ENCODE measurements around the gene SLC8A3. TPM values are rescaled to one million over a fixed set of nuclear protein-coding genes. Genes with fewer than 3 reads are reported as not detected.

Gene SLC8A3
- total RNA-seq, 2 donors from 2014 or later, result 0.09 TPM; not detected in 1

GRCh38 chr14:70050136-70050535 lies 138.6 kb downstream of the SLC8A3 start:
- Histone ChIP-seq H3K27ac (ENCODE audit: low read depth, low read length) (no peak overlapping the region), H3K36me3 (ENCODE audit: control insufficient read depth, insufficient read depth, low read length) (no peaks in the 10 kb centered on the region), H3K9ac (ENCODE audit: extremely low read depth, low read length, poor library complexity, severe bottlenecking) (no peak overlapping the region), H3K9me3 (ENCODE audit: control insufficient read depth, low read length) (no peaks in the 10 kb centered on the region), H3K4me3 (ENCODE audit: low read length) (no peak overlapping the region), H3K27me3 (ENCODE audit: control insufficient read depth, insufficient read depth, low read length, poor library complexity, severe bottlenecking) (peaks cover 6% of the 10 kb centered on the region), H3K4me1 (ENCODE audit: control insufficient read depth, insufficient read depth, low read length) (no peaks in the 10 kb centered on the region)
- Mint-ChIP-seq H3K27ac (no peak overlapping the region), H3K27me3 (ENCODE audit: insufficient read depth) (peaks cover 5% of the 10 kb centered on the region), H3K4me3 (no peak overlapping the region), H3K4me1 (peaks cover 17% of the 10 kb centered on the region), H3K9me3 (no peaks in the 10 kb centered on the region), H3K36me3 (ENCODE audit: low read depth) (no peaks in the 10 kb centered on the region)
- 88% methylated on average over 4 of the region's 4 CpGs; no CpG with 5 or more reads in 1 of the 2 experiments for WGBS, 2 experiments (ENCODE audit: insufficient coverage in 1 of 2, insufficient read length in 1 of 2)
- TF ChIP-seq CTCF (conservative IDR thresholded peaks at IDR 0.05), result no peak
- no peak for DNase-seq

GRCh38 chr14:70049605-70050004 lies 139.1 kb downstream of the SLC8A3 start:
- Histone ChIP-seq H3K9me3 (ENCODE audit: control insufficient read depth, low read length) (no peaks in the 10 kb centered on the region), H3K4me3 (ENCODE audit: low read length) (no peak overlapping the region), H3K4me1 (ENCODE audit: control insufficient read depth, insufficient read depth, low read length) (no peaks in the 10 kb centered on the region), H3K27ac (ENCODE audit: low read depth, low read length) (no peak overlapping the region), H3K27me3 (ENCODE audit: control insufficient read depth, insufficient read depth, low read length, poor library complexity, severe bottlenecking) (peaks cover 6% of the 10 kb centered on the region), H3K9ac (ENCODE audit: extremely low read depth, low read length, poor library complexity, severe bottlenecking) (no peak overlapping the region), H3K36me3 (ENCODE audit: control insufficient read depth, insufficient read depth, low read length) (no peaks in the 10 kb centered on the region)
- TF ChIP-seq CTCF (conservative IDR thresholded peaks at IDR 0.05), result no peak
- no peaks in the 10 kb centered on the region for H3K9me3 Mint-ChIP-seq
- H3K27ac Mint-ChIP-seq, result no peak overlapping the region
- no peak for DNase-seq
- no peak overlapping the region for H3K4me3 Mint-ChIP-seq
- H3K27me3 Mint-ChIP-seq (ENCODE audit: insufficient read depth), result peaks cover 5% of the 10 kb centered on the region
- WGBS, 2 experiments (ENCODE audit: insufficient coverage in 1 of 2, insufficient read length in 1 of 2), result 93 to 96% methylated on average over 3 of the region's 3 CpGs
- no peaks in the 10 kb centered on the region for H3K36me3 Mint-ChIP-seq (ENCODE audit: low read depth)
- H3K4me1 Mint-ChIP-seq, result peaks cover 17% of the 10 kb centered on the region

GRCh38 chr14:70048313-70048654 lies 140.5 kb downstream of the SLC8A3 start:
- no peak overlapping the region for H3K9ac ChIP-seq (ENCODE audit: extremely low read depth, low read length, poor library complexity, severe bottlenecking)

More at GRCh38 chr14:70048313-70048654, 140.5 kb downstream of the SLC8A3 start:
- no peaks in the 10 kb centered on the region for H3K4me1 ChIP-seq (ENCODE audit: control insufficient read depth, insufficient read depth, low read length)
- WGBS, 2 experiments (ENCODE audit: insufficient coverage in 1 of 2, insufficient read length in 1 of 2), result 88 to 100% methylated on average over 1 of the region's 1 CpG
- H3K27me3 Mint-ChIP-seq (ENCODE audit: insufficient read depth), result peaks cover 5% of the 10 kb centered on the region
- no peaks in the 10 kb centered on the region for H3K9me3 Mint-ChIP-seq
- no peak overlapping the region for H3K4me3 ChIP-seq (ENCODE audit: low read length)
- TF ChIP-seq CTCF (conservative IDR thresholded peaks at IDR 0.05), result no peak
- H3K36me3 ChIP-seq (ENCODE audit: control insufficient read depth, insufficient read depth, low read length), result no peaks in the 10 kb centered on the region
- peaks cover 8% of the 10 kb centered on the region for H3K27me3 ChIP-seq (ENCODE audit: control insufficient read depth, insufficient read depth, low read length, poor library complexity, severe bottlenecking)
- no peaks in the 10 kb centered on the region for H3K36me3 Mint-ChIP-seq (ENCODE audit: low read depth)
- no peak overlapping the region for H3K27ac ChIP-seq (ENCODE audit: low read depth, low read length)
- no peak overlapping the region for H3K27ac Mint-ChIP-seq
- no peak for DNase-seq
- no peaks in the 10 kb centered on the region for H3K9me3 ChIP-seq (ENCODE audit: control insufficient read depth, low read length)
- peaks cover 17% of the 10 kb centered on the region for H3K4me1 Mint-ChIP-seq
- no peak overlapping the region for H3K4me3 Mint-ChIP-seq

Data from endodermal cell (in vitro differentiated cells).